ENCODE measurements around the gene STX18. TPM values are rescaled to one million over a fixed set of nuclear protein-coding genes. Genes with fewer than 3 reads are reported as not detected.

STX18 gene
- total and polyA plus RNA-seq, 4 donors = 10.2 to 17.1 (median 12.4) TPM

DNA sequence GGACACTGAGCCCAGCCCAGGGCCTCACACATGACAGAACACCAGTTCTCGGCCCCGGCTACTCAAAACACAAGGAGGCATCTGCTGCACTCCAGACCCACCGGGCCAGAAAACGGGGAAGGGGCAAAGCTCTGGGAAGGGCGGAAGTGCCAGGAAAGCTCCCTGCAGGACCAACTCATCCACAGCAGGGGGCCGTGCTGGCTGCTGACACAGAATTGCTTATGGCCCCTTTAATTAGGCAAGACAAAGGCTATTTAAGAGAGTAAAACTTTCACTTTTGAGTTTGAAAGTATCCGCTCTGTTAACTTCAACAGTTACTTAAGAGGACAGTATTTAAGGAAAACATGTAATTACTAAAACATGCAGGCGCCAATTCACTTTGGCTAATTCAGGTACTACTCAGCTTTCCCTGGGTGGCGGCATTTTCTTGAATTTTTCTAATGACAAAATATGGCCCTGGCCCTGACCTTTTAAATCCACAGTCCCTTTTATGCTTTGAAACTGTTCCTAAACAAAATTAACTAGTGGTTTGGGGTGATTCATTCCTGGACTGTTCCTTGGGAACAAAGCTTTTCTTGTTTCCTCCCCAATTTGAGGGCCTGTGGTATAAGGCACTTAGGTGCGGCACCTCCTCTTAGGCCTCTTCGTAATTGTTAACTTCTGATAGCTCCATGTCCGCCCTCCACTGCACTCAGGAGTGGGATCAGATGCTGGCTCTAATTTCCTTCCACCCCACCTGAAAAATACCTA lies 114.6 kb downstream of the STX18 start:
- Histone ChIP-seq H3K36me3 (ENCODE audit: control insufficient read depth in 4 of 4, insufficient read depth in 3 of 4, low read depth in 1 of 4, low read length in 3 of 4) (peaks cover 0 to 18% (median 11%) of the 10 kb centered on the region in 4 donors), H3K4me1 (ENCODE audit: control insufficient read depth in 4 of 4, insufficient read depth in 4 of 4, low read length in 3 of 4) (peaks cover 0 to 9% (median under 1%) of the 10 kb centered on the region in 4 donors), H3K27ac (ENCODE audit: low read depth in 1 of 2, low read length in 2 of 2) (no peak overlapping the region), H3K4me3 (ENCODE audit: low read depth in 1 of 3, low read length in 3 of 3) (no peak overlapping the region), H3K9me3 (ENCODE audit: control insufficient read depth in 4 of 4, low read length in 3 of 4) (no peaks in the 10 kb centered on the region), H3K27me3 (ENCODE audit: control insufficient read depth in 4 of 4, insufficient read depth in 4 of 4, low read length in 3 of 4) (no peaks in the 10 kb centered on the region), H3K9ac (ENCODE audit: low read depth in 1 of 2, low read length in 2 of 2) (no peak overlapping the region)
- WGBS = 95% methylated on average over 12 of the region's 12 CpGs
- DNase-seq (ENCODE audit: low spot score) = no peak
- TF ChIP-seq JUND (IDR thresholded peaks at IDR 0.05) (no peak), MAX (IDR thresholded peaks at IDR 0.05) (no peak), RXRA (IDR thresholded peaks at IDR 0.05) (no peak), CTCF (IDR thresholded peaks at IDR 0.05; ENCODE audit: low read depth, low read length, missing input control) (no peak), HNF4A (conservative IDR thresholded peaks at IDR 0.05) (no peak), EGR1 (IDR thresholded peaks at IDR 0.05; ENCODE audit: low read depth in 2 of 2) (no peak), FOXA1 (IDR thresholded peaks at IDR 0.05) (no peak), GABPA (IDR thresholded peaks at IDR 0.05 in 1 of 2, conservative IDR thresholded peaks at IDR 0.05 in 1 of 2) (no peak)

DNA sequence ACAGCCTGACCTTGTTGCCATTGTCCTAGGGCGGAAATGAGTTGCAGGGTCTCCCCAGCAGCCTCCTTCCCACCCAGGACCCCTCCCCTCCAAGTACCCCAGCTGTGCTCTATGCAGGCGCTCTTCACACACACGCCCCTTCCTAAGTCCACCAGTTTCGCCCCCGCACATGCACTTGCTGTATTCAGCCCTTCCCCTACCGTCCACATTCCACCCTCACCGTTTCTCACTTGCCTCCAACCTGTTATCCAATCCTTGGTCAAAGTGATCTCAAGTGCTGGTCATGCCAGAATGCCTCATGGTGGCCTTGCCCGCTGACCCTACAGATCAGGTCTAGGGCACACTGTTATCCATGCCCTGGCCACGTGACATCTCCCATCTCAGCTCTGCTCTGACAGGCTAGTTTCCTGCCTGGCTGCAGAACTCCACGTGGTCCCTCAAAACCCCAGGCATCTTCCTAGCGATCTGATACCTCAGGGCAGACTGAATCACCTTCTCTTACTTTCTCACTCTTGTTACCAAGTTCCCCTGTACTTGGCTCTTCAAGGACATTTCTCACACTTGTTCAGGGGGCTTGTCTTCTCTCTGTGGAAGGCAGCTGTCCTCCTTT lies 115.2 kb downstream of the STX18 start:
- no peak overlapping the region for H3K27ac ChIP-seq (ENCODE audit: low read depth in 1 of 2, low read length in 2 of 2)
- no peaks in the 10 kb centered on the region for H3K27me3 ChIP-seq (ENCODE audit: control insufficient read depth in 4 of 4, insufficient read depth in 4 of 4, low read length in 3 of 4)
- H3K4me3 ChIP-seq (ENCODE audit: low read depth in 1 of 3, low read length in 3 of 3) = no peak overlapping the region
- H3K4me1 ChIP-seq (ENCODE audit: control insufficient read depth in 4 of 4, insufficient read depth in 4 of 4, low read length in 3 of 4) = peaks cover 0 to 9% (median under 1%) of the 10 kb centered on the region in 4 donors
- no peaks in the 10 kb centered on the region for H3K9me3 ChIP-seq (ENCODE audit: control insufficient read depth in 4 of 4, low read length in 3 of 4)
- H3K9ac ChIP-seq (ENCODE audit: low read depth in 1 of 2, low read length in 2 of 2) = no peak overlapping the region
- peaks cover 0 to 20% (median 12%) of the 10 kb centered on the region in 4 donors for H3K36me3 ChIP-seq (ENCODE audit: control insufficient read depth in 4 of 4, insufficient read depth in 3 of 4, low read depth in 1 of 4, low read length in 3 of 4)
- DNase-seq (ENCODE audit: low spot score) = no peak
- TF ChIP-seq REST (IDR thresholded peaks at IDR 0.05) (no peak), NR2F2 (IDR thresholded peaks at IDR 0.05) (no peak), RAD21 (IDR thresholded peaks at IDR 0.05) (no peak), FOXA1 (IDR thresholded peaks at IDR 0.05) (no peak), RXRA (IDR thresholded peaks at IDR 0.05) (no peak), YY1 (IDR thresholded peaks at IDR 0.05) (no peak), HNF4G (IDR thresholded peaks at IDR 0.05) (no peak), EGR1 (IDR thresholded peaks at IDR 0.05; ENCODE audit: low read depth in 2 of 2) (no peak), ATF3 (IDR thresholded peaks at IDR 0.05) (no peak), SP1 (IDR thresholded peaks at IDR 0.05) (no peak), MAX (IDR thresholded peaks at IDR 0.05) (no peak), HNF4A (conservative IDR thresholded peaks at IDR 0.05) (no peak)
- TF ChIP-seq, protein P1, sequence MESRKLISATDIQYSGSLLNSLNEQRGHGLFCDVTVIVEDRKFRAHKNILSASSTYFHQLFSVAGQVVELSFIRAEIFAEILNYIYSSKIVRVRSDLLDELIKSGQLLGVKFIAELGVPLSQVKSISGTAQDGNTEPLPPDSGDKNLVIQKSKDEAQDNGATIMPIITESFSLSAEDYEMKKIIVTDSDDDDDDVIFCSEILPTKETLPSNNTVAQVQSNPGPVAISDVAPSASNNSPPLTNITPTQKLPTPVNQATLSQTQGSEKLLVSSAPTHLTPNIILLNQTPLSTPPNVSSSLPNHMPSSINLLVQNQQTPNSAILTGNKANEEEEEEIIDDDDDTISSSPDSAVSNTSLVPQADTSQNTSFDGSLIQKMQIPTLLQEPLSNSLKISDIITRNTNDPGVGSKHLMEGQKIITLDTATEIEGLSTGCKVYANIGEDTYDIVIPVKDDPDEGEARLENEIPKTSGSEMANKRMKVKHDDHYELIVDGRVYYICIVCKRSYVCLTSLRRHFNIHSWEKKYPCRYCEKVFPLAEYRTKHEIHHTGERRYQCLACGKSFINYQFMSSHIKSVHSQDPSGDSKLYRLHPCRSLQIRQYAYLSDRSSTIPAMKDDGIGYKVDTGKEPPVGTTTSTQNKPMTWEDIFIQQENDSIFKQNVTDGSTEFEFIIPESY (IDR thresholded peaks at IDR 0.05) = no peak
- 90% methylated on average over 11 of the region's 11 CpGs for WGBS

Data from liver (tissue), 9 donors.